ENCODE measurements around the gene CACNA1B. TPM values are rescaled to one million over a fixed set of nuclear protein-coding genes. Genes with fewer than 3 reads are reported as not detected.

Gene CACNA1B
- polyA plus RNA-seq, 4 donors, result under 0.01 to 0.91 (median 0.18) TPM; not detected in 1

- Histone ChIP-seq H3K4me1 (ENCODE audit: control insufficient read depth in 3 of 3, insufficient read depth in 2 of 3, low read depth in 1 of 3, low read length in 2 of 3) (no peaks in the 10 kb centered on the region), H3K27ac (ENCODE audit: low read depth in 1 of 3, low read length in 2 of 3) (no peak overlapping the region), H3K36me3 (ENCODE audit: control insufficient read depth in 3 of 3, insufficient read depth in 2 of 3, low read depth in 1 of 3, low read length in 3 of 3) (no peaks in the 10 kb centered on the region), H3K27me3 (ENCODE audit: control insufficient read depth in 3 of 3, insufficient read depth in 3 of 3, low read length in 3 of 3) (no peaks in the 10 kb centered on the region), H3K9me3 (ENCODE audit: control insufficient read depth in 2 of 2, insufficient read depth in 1 of 2, low read depth in 1 of 2, low read length in 1 of 2) (no peaks in the 10 kb centered on the region), H3K4me3 (ENCODE audit: low read depth in 1 of 3, low read length in 3 of 3) (no peak overlapping the region)
- no peak for DNase-seq
- no peak for FAIRE-seq
- 64 to 73% (median 68%) methylated on average over 7 of the region's 7 CpGs for WGBS, 3 donors
Measured at GRCh38 chr9:137984520-137985257, 107.1 kb downstream of the CACNA1B start.

- Histone ChIP-seq H3K27me3 (ENCODE audit: control insufficient read depth in 3 of 3, insufficient read depth in 3 of 3, low read length in 3 of 3) (no peaks in the 10 kb centered on the region), H3K4me1 (ENCODE audit: control insufficient read depth in 3 of 3, insufficient read depth in 2 of 3, low read depth in 1 of 3, low read length in 2 of 3) (no peaks in the 10 kb centered on the region), H3K9me3 (ENCODE audit: control insufficient read depth in 2 of 2, insufficient read depth in 1 of 2, low read depth in 1 of 2, low read length in 1 of 2) (no peaks in the 10 kb centered on the region), H3K36me3 (ENCODE audit: control insufficient read depth in 3 of 3, insufficient read depth in 2 of 3, low read depth in 1 of 3, low read length in 3 of 3) (no peaks in the 10 kb centered on the region), H3K4me3 (ENCODE audit: low read depth in 1 of 3, low read length in 3 of 3) (no peak overlapping the region), H3K27ac (ENCODE audit: low read depth in 1 of 3, low read length in 2 of 3) (no peak overlapping the region)
- no peak for FAIRE-seq
- 86 to 95% (median 93%) methylated on average over 13 of the region's 13 CpGs for WGBS, 3 donors
- no peak for DNase-seq
Measured at GRCh38 chr9:137985637-137986071, 108.1 kb downstream of the CACNA1B start.

- H3K4me3 ChIP-seq (ENCODE audit: low read depth in 1 of 3, low read length in 3 of 3), result no peak overlapping the region
- FAIRE-seq, result no peak
- 79 to 83% (median 81%) methylated on average over 18 to 22 of the region's 22 CpGs for WGBS, 3 donors
- H3K4me1 ChIP-seq (ENCODE audit: control insufficient read depth in 3 of 3, insufficient read depth in 2 of 3, low read depth in 1 of 3, low read length in 2 of 3), result no peaks in the 10 kb centered on the region
- no peak overlapping the region for H3K27ac ChIP-seq (ENCODE audit: low read depth in 1 of 3, low read length in 2 of 3)
- no peak for DNase-seq
- H3K36me3 ChIP-seq (ENCODE audit: control insufficient read depth in 3 of 3, insufficient read depth in 2 of 3, low read depth in 1 of 3, low read length in 3 of 3), result no peaks in the 10 kb centered on the region
- H3K27me3 ChIP-seq (ENCODE audit: control insufficient read depth in 3 of 3, insufficient read depth in 3 of 3, low read length in 3 of 3), result no peaks in the 10 kb centered on the region
- no peaks in the 10 kb centered on the region for H3K9me3 ChIP-seq (ENCODE audit: control insufficient read depth in 2 of 2, insufficient read depth in 1 of 2, low read depth in 1 of 2, low read length in 1 of 2)
Measured at GRCh38 chr9:137986268-137987099, 108.9 kb downstream of the CACNA1B start.

GRCh38 chr9:137987244-137988030 lies 109.9 kb downstream of the CACNA1B start:
- 74 to 81% (median 80%) methylated on average over 10 of the region's 10 CpGs for WGBS, 3 donors
- Histone ChIP-seq H3K27ac (ENCODE audit: low read depth in 1 of 3, low read length in 2 of 3) (no peak overlapping the region), H3K36me3 (ENCODE audit: control insufficient read depth in 3 of 3, insufficient read depth in 2 of 3, low read depth in 1 of 3, low read length in 3 of 3) (no peaks in the 10 kb centered on the region), H3K4me1 (ENCODE audit: control insufficient read depth in 3 of 3, insufficient read depth in 2 of 3, low read depth in 1 of 3, low read length in 2 of 3) (no peaks in the 10 kb centered on the region), H3K9me3 (ENCODE audit: control insufficient read depth in 2 of 2, insufficient read depth in 1 of 2, low read depth in 1 of 2, low read length in 1 of 2) (no peaks in the 10 kb centered on the region), H3K4me3 (ENCODE audit: low read depth in 1 of 3, low read length in 3 of 3) (no peak overlapping the region), H3K27me3 (ENCODE audit: control insufficient read depth in 3 of 3, insufficient read depth in 3 of 3, low read length in 3 of 3) (no peaks in the 10 kb centered on the region)
- no peak for FAIRE-seq
- no peak for DNase-seq

GRCh38 chr9:137988051-137988450 lies 110.5 kb downstream of the CACNA1B start:
- Histone ChIP-seq H3K27ac (ENCODE audit: low read depth in 1 of 3, low read length in 2 of 3) (no peak overlapping the region), H3K36me3 (ENCODE audit: control insufficient read depth in 3 of 3, insufficient read depth in 2 of 3, low read depth in 1 of 3, low read length in 3 of 3) (no peaks in the 10 kb centered on the region), H3K9me3 (ENCODE audit: control insufficient read depth in 2 of 2, insufficient read depth in 1 of 2, low read depth in 1 of 2, low read length in 1 of 2) (no peaks in the 10 kb centered on the region), H3K4me3 (ENCODE audit: low read depth in 1 of 3, low read length in 3 of 3) (no peak overlapping the region), H3K4me1 (ENCODE audit: control insufficient read depth in 3 of 3, insufficient read depth in 2 of 3, low read depth in 1 of 3, low read length in 2 of 3) (no peaks in the 10 kb centered on the region), H3K27me3 (ENCODE audit: control insufficient read depth in 3 of 3, insufficient read depth in 3 of 3, low read length in 3 of 3) (no peaks in the 10 kb centered on the region)
- FAIRE-seq, result no peak
- DNase-seq, result no peak
- WGBS, 3 donors, result 50 to 77% (median 60%) methylated on average over 8 of the region's 8 CpGs

GRCh38 chr9:137988701-137989100 lies 111.1 kb downstream of the CACNA1B start:
- WGBS, 3 donors, result 89 to 100% (median 90%) methylated on average over 1 of the region's 1 CpG
- Histone ChIP-seq H3K36me3 (ENCODE audit: control insufficient read depth in 3 of 3, insufficient read depth in 2 of 3, low read depth in 1 of 3, low read length in 3 of 3) (no peaks in the 10 kb centered on the region), H3K4me1 (ENCODE audit: control insufficient read depth in 3 of 3, insufficient read depth in 2 of 3, low read depth in 1 of 3, low read length in 2 of 3) (no peaks in the 10 kb centered on the region), H3K9me3 (ENCODE audit: control insufficient read depth in 2 of 2, insufficient read depth in 1 of 2, low read depth in 1 of 2, low read length in 1 of 2) (no peaks in the 10 kb centered on the region), H3K4me3 (ENCODE audit: low read depth in 1 of 3, low read length in 3 of 3) (no peak overlapping the region), H3K27me3 (ENCODE audit: control insufficient read depth in 3 of 3, insufficient read depth in 3 of 3, low read length in 3 of 3) (no peaks in the 10 kb centered on the region), H3K27ac (ENCODE audit: low read depth in 1 of 3, low read length in 2 of 3) (no peak overlapping the region)
- FAIRE-seq, result no peak
- DNase-seq, result no peak

- Histone ChIP-seq H3K4me1 (ENCODE audit: control insufficient read depth in 3 of 3, insufficient read depth in 2 of 3, low read depth in 1 of 3, low read length in 2 of 3) (no peaks in the 10 kb centered on the region), H3K27me3 (ENCODE audit: control insufficient read depth in 3 of 3, insufficient read depth in 3 of 3, low read length in 3 of 3) (no peaks in the 10 kb centered on the region), H3K27ac (ENCODE audit: low read depth in 1 of 3, low read length in 2 of 3) (no peak overlapping the region), H3K36me3 (ENCODE audit: control insufficient read depth in 3 of 3, insufficient read depth in 2 of 3, low read depth in 1 of 3, low read length in 3 of 3) (no peaks in the 10 kb centered on the region), H3K4me3 (ENCODE audit: low read depth in 1 of 3, low read length in 3 of 3) (no peak overlapping the region), H3K9me3 (ENCODE audit: control insufficient read depth in 2 of 2, insufficient read depth in 1 of 2, low read depth in 1 of 2, low read length in 1 of 2) (no peaks in the 10 kb centered on the region)
- 78 to 91% (median 86%) methylated on average over 7 of the region's 7 CpGs for WGBS, 3 donors
- DNase-seq (no peak), FAIRE-seq (no peak)
Measured at GRCh38 chr9:137989156-137989555, 111.6 kb downstream of the CACNA1B start.

GRCh38 chr9:137989999-137990715 lies 112.6 kb downstream of the CACNA1B start:
- H3K4me3 ChIP-seq (ENCODE audit: low read depth in 1 of 3, low read length in 3 of 3), result no peak overlapping the region
- H3K27me3 ChIP-seq (ENCODE audit: control insufficient read depth in 3 of 3, insufficient read depth in 3 of 3, low read length in 3 of 3), result no peaks in the 10 kb centered on the region
- no peaks in the 10 kb centered on the region for H3K36me3 ChIP-seq (ENCODE audit: control insufficient read depth in 3 of 3, insufficient read depth in 2 of 3, low read depth in 1 of 3, low read length in 3 of 3)
- no peak overlapping the region for H3K27ac ChIP-seq (ENCODE audit: low read depth in 1 of 3, low read length in 2 of 3)
- DNase-seq (no peak), FAIRE-seq (no peak)
- H3K9me3 ChIP-seq (ENCODE audit: control insufficient read depth in 2 of 2, insufficient read depth in 1 of 2, low read depth in 1 of 2, low read length in 1 of 2), result no peaks in the 10 kb centered on the region
- WGBS, 3 donors, result 77 to 89% (median 84%) methylated on average over 8 of the region's 8 CpGs
- H3K4me1 ChIP-seq (ENCODE audit: control insufficient read depth in 3 of 3, insufficient read depth in 2 of 3, low read depth in 1 of 3, low read length in 2 of 3), result no peaks in the 10 kb centered on the region
